HG03354 (cell line): ENCODE results near the gene GNG12.

Experiments used
- ATAC-seq: cut with Tn5 transposase; IDR thresholded peaks from one replicate; pipeline ENCODE4 v1.9.1; 2021; ENCODE audit warnings: mild to moderate bottlenecking; ENCODE audit not compliant: unreplicated experiment, poor library complexity, severe bottlenecking

Gene GNG12

GRCh38 chr1:67689267-67690017 is 143.8 kb downstream of the GNG12 start:
- ATAC-seq: no peak

DNA sequence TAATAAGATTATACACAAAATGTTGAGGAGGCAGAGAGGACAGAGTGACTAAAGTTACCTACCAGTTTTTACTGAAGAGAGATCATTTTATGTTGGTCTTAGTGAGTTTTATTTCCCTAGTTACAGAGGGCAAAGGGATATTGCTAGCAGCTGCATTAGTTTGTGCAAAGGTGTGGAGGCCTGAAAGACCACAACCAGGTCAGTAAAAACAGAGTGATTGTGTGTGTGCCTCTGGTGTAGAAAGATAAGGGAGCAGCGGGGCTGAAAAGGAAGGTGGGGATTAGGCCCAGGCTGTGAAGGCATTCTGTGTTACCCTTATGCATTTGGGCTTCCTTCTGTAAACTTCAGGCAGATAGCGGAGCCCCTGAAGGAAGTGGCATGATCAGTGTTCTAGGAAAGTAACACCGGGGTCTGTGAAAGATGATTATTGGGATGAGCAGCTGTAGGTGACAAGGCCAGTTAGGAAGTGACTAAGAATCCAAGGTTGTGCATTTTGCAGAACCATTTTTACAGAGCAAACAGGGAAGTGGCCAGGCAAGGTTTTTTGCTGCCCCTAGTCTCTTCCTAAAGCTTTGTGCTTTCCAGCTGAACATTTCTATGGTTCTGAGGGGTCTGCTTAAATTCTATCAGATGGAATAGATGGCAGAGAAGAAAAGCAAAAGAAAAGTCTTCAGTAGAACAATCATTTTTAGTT is 144.6 kb downstream of the GNG12 start:
- no peak for ATAC-seq

DNA sequence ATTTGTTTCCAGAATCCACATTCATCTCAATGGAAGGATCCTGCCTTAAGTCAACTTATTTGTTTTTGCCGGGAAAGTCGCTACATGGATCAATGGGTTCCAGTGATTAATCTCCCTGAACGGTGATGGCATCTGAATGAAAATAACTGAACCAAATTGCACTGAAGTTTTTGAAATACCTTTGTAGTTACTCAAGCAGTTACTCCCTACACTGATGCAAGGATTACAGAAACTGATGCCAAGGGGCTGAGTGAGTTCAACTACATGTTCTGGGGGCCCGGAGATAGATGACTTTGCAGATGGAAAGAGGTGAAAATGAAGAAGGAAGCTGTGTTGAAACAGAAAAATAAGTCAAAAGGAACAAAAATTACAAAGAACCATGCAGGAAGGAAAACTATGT is 145.6 kb downstream of the GNG12 start:
- ATAC-seq: no peak

DNA sequence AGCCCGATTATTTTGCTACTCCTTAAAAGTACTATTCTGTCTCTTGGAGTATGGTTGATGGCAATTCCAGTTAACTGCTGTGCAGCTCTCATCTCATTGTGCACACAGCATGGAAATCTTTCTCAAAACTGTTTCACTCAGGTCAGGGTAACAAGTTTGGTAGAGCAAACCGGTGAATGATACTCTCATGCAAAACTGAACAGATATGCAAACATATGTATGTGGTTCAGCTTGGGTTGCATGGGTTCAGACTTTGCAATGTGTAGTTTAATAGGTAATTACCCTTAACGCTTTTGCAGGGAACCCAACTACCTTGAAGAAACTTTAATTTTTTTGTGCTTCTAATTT is 146.1 kb downstream of the GNG12 start:
- ATAC-seq: peak; percentile 15

GRCh38 chr1:67686267-67687197 is 146.7 kb downstream of the GNG12 start:
- peak; percentile 20 for ATAC-seq

DNA sequence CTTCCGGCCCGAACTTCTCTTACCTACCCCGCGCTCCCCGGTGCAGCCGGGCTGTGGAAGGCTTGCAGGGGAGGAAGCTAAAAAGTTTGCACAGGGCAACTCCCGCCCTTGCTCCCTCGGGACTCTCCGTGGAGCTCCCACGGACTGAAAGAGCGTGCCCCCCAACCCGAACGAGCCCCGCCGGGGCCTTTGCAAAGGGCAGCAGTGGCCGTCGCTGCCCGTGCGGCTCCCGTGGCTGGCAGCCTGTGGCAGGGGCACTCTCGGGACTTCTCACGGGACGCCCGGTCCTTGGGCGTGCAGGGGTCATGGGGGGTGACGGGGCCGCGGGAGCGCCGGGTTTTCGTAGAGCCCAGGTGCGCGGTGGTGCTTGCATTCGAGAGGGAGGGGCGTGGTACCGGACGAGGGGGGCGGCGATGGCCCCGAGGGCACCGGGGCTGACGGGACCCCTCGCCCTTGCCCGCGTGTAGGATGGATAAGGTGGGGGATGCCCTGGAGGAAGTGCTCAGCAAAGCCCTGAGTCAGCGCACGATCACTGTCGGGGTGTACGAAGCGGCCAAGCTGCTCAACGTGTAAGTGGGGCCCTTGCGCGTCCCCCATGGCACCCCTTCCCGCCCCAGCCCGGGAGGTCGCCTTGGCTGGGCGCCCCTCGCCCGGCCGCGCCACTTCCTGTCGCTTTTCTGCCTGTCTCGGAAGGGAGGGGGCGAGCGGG is 147.6 kb downstream of the GNG12 start:
- ATAC-seq: peak; percentile 18

GRCh38 chr1:67685067-67685557 is 148.2 kb downstream of the GNG12 start, which contains the start of gene GADD45A:
Gene GADD45A (plus strand): TSS chr1:67685201. CDS start chr1:67685495, 294 bp downstream.
- ATAC-seq: peak; percentile 88

DNA sequence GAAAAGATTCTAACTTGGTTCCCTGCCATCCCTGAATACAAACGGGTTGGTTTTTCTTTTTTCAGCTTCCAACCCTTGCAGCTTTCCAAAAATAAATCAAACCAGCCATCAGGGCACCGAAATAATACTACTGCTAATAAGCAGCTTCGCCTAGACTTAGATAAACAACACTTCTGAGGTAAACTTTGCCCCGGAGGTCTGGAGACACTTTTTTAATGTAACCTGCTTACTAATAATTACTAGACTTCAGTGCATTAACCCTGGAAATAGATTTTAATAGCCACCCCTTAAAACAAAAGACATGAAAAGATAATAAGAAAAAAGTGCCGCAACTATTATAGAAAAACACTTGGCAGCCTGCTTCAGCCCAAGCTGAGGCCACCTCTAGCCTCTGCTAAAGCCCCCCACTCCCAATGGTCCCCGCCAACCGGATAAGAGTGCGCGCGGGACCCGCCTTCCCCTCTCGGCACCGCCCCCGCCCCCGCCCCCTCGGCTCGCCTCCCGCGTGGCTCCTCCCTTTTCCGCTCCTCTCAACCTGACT is 148.7 kb downstream of the GNG12 start:
- ATAC-seq: no peak

DNA sequence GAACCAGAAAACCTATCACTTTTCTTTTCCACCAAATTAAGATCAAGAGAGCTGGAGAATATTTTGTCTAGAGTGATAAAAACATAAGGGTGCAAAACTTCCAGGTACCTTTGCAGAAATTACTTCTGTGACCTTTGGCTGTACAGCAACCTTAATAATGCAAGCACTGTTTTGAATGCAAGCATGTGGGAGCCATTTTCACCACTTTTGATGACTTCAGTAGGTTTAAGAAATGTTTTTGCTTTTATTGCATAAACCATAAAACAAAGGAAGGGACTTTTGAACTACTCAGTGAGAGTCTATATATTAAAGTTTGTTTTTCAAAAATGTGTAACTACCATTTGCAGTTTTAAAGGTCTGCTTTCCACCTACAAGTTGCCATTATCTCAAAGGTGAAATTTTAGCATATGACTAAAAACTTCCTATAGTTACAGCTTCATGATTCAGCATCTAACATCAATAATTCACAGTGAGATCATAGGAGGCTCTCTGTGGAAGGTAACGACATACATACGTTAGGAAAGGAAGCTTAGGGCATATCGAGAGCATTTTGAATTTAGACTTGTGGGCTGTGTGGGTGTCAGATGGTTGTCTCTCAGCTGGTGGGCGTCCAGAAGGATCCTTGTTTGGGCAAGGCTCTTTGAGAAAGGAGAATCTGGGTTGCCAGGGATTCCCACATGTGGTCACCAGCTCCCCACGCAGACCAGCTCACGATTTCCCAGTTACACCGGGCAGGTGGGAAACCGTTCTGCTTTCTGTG is 149.3 kb downstream of the GNG12 start:
- no peak for ATAC-seq

DNA sequence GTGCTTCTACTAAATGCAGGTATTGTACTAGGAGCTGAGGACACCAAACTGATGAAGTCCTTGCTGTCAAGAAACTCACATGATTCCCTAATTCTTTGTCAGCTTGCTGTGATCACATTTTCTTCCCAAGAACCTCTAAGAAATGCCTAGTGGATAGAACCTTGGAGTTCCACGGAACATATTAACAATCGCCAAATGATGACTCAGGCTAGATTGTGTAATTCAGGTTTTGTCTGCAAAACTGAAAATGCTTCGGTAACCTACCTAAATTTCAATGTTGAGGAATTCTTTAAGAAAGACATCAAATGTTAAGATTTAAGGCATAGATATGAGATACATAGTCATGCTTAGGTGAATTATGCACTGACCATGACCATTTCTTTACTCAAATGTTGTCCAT is 150.0 kb downstream of the GNG12 start:
- no peak for ATAC-seq

DNA sequence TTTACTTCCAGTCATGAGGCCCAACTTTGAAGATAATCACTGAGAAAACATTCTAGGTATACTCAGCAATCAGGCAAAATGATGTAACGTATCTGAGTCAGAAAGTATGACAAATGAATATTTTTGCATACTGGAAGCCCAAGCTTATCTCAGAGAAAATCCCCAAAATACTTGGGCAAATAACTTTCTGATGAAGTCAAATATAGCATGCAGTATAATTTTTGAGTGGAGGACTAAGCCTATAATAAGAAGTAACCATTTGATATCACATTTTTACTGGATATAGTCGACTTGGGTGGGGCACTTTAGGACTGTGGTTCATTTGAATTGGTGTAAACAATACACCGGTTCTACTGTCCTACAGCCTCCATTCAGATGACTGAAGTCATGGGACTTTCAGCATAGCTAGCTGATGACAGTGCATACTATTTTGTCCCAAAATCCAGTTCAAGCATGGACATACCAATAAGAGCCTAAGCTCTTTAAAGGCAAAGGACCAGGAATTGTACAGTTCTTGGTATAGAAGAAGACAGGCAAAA is 150.5 kb downstream of the GNG12 start:
- no peak for ATAC-seq

GRCh38 chr1:67680486-67680885 is 152.8 kb downstream of the GNG12 start:
- ATAC-seq: no peak

DNA sequence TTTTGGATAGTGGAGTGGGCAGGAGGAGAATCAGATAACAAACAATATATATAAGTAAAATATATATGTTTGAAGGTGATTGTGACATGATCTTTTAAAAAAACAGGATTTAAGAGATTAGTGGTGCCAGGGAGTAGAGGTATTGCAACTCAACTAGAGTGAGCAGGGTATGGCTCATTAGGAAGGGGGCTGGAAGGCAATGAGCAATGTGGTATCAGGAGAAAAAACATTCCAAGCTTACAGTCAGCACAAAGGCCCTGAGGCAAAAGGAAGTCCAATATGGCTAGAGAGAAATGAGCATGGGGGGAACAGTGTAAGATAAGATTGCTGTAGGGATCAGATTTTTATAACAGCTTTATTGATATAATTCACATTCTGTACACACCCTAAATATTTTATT is 153.6 kb downstream of the GNG12 start:
- no peak for ATAC-seq

DNA sequence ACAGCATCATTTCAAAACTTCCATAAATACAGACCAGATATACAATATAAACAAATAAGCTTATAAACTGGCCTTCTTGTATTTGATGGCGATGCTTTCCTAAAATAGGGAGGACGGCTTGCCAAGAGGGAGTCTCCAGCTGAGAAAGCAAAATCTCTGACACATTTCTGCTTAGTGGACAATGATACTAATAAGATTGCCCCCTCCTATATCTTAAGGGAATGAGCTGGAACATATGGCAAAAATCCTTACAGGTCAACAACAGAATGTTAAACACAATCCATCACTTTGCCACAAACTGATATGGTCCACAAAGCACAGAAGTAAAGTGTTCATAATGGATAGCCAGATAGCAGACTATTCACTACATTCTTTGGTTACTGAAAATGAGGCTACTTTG is 155.3 kb downstream of the GNG12 start:
- no peak for ATAC-seq

DNA sequence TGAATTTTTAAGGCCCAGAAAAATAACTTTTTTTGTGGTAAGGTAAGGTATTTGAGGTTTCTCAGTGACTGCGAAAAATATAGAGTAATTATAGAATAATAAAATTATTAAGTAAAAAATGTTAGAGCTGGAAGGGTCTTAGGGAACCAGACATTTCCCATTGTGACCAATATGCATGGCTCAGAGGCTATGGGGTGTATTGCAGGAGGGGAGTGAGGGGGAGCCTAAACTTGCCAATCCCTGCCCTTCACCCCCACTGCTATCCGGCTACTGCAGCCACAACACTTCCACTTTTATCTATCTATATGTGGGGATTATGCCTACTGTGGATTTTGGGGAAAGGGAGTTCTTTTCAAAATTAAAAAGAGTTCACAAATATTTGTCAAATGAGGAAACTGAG is 155.9 kb downstream of the GNG12 start:
- no peak for ATAC-seq

DNA sequence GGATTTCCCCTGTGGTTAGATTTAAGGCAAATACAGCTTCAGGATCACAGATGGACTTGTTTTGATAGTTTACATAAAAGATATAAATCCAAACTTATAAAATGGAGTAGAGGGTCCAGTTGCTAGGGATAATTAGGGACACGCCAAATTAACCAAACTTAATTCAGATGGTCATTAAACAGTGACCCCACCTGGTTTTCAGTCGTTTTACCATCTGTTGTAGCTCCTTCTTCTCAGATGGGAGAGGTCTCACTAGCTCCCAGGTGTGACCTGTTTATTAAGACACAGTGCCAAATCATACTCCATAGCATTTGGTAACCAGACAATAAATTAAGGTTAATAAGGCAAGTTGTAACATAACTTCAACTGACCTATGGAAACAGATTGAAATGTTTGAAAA is 156.3 kb downstream of the GNG12 start:
- ATAC-seq: no peak

DNA sequence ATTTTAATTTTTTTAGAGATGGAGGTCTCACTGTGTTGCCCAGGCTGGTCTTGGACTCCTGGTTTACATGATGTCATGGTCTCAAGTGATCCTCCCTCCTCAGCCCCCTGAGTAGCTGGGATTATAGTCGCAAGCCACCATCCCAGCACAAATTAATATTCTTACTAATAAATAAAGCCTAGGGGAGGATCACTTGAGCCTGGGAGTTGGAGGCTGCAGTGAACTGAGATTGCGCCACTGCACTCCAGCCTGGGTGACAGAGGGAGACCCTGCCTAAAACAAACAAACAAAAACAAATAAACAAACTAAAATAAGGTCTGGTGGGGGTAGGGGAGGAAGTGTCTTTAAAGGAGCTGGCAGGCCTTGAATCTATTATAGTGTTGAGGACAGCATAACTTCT is 157.0 kb downstream of the GNG12 start:
- ATAC-seq: no peak

GRCh38 chr1:67675800-67676199 is 157.5 kb downstream of the GNG12 start:
- ATAC-seq: peak; percentile 88
